ENCODE measurements around the gene SDF4. TPM values are rescaled to one million over a fixed set of nuclear protein-coding genes. Genes with fewer than 3 reads are reported as not detected.
A peak's percentile ranks its signal among the peaks of the same experiment; 100 is the strongest.

SDF4 gene
- total RNA-seq, 1 donor from 2014 or later: 74.2 TPM

- Histone ChIP-seq H3K9me3 (no peaks in the 10 kb centered on the region), H3K4me1 (peaks cover 51% of the 10 kb centered on the region), H3K36me3 (no peaks in the 10 kb centered on the region), H3K27ac (peak overlapping the region; percentile 48), H3K27me3 (no peaks in the 10 kb centered on the region), H3K4me3 (peak overlapping the region; percentile 34 to 38)
- no peak for DNase-seq (ENCODE audit: extremely low spot score in 2 of 2)
- intact Hi-C loops (cut with DNase I): no loop called here
- TF ChIP-seq POLR2A (IDR thresholded peaks at IDR 0.05) (no peak), CTCF (IDR thresholded peaks at IDR 0.05) (no peak), POLR2AphosphoS5 (IDR thresholded peaks at IDR 0.05; ENCODE audit: insufficient read depth in 1 of 2, low read depth in 1 of 2) (no peak)
These were observed 25.9 kb downstream of the SDF4 start for GRCh38 chr1:1205769-1206375.

GRCh38 chr1:1204998-1205768 is 26.6 kb downstream of the SDF4 start:
- Histone ChIP-seq H3K36me3 (no peaks in the 10 kb centered on the region), H3K4me3 (no peak overlapping the region), H3K27me3 (no peaks in the 10 kb centered on the region), H3K9me3 (no peaks in the 10 kb centered on the region), H3K27ac (no peak overlapping the region), H3K4me1 (peaks cover 53% of the 10 kb centered on the region)
- intact Hi-C loops (cut with DNase I): no loop called here
- no peak for DNase-seq (ENCODE audit: extremely low spot score in 2 of 2)
- TF ChIP-seq CTCF (IDR thresholded peaks at IDR 0.05): no peak
- TF ChIP-seq POLR2A (IDR thresholded peaks at IDR 0.05): no peak
- TF ChIP-seq POLR2AphosphoS5 (IDR thresholded peaks at IDR 0.05; ENCODE audit: insufficient read depth in 1 of 2, low read depth in 1 of 2): no peak

GRCh38 chr1:1204425-1204920 is 27.3 kb downstream of the SDF4 start:
- intact Hi-C loops (cut with DNase I): no loop called here
- TF ChIP-seq CTCF (IDR thresholded peaks at IDR 0.05): no peak
- no peak for TF ChIP-seq POLR2AphosphoS5 (IDR thresholded peaks at IDR 0.05; ENCODE audit: insufficient read depth in 1 of 2, low read depth in 1 of 2)
- H3K27me3 ChIP-seq: no peaks in the 10 kb centered on the region
- H3K4me3 ChIP-seq: no peak overlapping the region
- no peak overlapping the region for H3K27ac ChIP-seq
- H3K36me3 ChIP-seq: no peaks in the 10 kb centered on the region
- no peak for DNase-seq (ENCODE audit: extremely low spot score in 2 of 2)
- no peaks in the 10 kb centered on the region for H3K9me3 ChIP-seq
- peaks cover 53% of the 10 kb centered on the region for H3K4me1 ChIP-seq

GRCh38 chr1:1203561-1204424 is 28.0 kb downstream of the SDF4 start:
- Histone ChIP-seq H3K27me3 (no peaks in the 10 kb centered on the region), H3K36me3 (no peaks in the 10 kb centered on the region), H3K27ac (no peak overlapping the region), H3K4me3 (no peak overlapping the region), H3K4me1 (peaks cover 47% of the 10 kb centered on the region), H3K9me3 (no peaks in the 10 kb centered on the region)
- TF ChIP-seq POLR2AphosphoS5 (IDR thresholded peaks at IDR 0.05; ENCODE audit: insufficient read depth in 1 of 2, low read depth in 1 of 2) (no peak), CTCF (IDR thresholded peaks at IDR 0.05) (no peak), POLR2A (IDR thresholded peaks at IDR 0.05) (no peak)
- intact Hi-C loops (cut with DNase I): no loop called here
- DNase-seq (ENCODE audit: extremely low spot score in 2 of 2): no peak

Measured in vagina (tissue), 2 donors.